GM21619 (cell line): ENCODE data around the gene ALDOC.

Experiments
- ATAC-seq: cut with Tn5 transposase; IDR thresholded peaks from one replicate; pipeline ENCODE4 v1.9.1; 2021; ENCODE audit not compliant: unreplicated experiment

The ALDOC gene

DNA sequence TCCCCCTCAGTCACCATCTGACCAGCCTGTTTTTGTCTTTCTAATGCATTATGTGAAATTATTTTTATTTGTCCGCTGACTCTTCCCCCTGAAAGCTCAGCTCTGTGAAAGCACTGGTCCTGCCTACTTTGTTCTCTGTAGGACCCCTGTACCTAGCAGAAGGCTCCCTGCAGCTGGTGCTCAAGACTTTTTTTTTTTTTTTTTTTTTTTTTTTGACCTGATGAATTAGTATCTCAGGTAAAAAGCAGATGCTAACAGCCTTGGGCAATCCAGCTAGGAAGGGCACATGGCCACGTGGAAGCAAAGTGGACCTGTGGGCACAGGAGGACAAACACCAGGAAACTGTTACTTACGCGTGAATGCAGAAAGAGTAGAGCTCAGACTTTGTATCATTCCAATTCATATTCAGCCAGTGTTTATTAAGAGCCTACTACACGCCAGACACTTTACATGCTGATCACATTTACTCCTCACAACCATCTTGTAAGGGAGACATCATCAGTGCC lies 23.6 kb downstream of the ALDOC start:
- ATAC-seq: no peak

DNA sequence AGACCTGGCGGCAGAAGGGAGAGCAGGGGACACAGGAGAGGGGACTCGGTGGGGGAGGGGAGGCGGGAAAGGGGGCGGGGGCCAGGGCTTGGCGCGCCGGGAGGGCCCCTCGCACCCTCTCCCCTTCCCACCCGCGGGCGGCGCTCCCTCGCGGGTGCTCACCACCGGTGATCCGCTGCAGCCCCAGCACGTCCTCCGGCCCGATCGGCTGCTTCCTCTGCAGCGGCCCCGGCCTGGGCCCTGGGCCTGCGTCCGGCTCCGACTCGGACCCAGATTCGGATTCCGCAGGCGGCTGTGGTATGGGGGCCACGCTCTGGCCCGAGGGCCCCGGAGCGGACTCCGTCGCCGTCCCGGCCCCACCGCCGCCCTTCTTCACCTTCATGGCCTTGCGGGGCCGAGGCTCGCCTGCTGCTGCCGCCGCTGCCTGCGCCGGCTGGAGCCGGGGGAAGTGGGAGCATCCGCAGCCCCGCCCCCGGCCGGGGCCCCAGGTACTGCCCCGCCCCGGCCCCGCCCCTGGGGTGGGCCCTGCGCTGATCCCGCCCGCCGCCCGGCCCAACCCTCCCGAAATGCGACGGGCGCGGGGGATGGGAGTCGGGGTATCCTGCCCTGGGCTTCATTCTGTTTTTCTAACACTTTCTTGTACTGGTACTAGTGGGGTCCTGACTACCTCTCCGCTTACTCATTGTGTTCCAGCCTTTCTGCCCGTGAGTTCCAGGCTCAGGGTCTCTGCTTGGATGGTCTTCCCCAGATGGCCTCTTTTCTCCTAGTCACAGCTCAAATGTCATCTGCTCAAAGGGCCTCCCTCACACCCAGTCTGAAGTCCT lies 24.3 kb downstream of the ALDOC start, which contains the start of gene UNC119:
Gene UNC119 (minus strand): TSS at position 449 of the 824 bp plus-strand sequence. CDS start 67 bp downstream, at position 382.
- ATAC-seq: peak; percentile 38

DNA sequence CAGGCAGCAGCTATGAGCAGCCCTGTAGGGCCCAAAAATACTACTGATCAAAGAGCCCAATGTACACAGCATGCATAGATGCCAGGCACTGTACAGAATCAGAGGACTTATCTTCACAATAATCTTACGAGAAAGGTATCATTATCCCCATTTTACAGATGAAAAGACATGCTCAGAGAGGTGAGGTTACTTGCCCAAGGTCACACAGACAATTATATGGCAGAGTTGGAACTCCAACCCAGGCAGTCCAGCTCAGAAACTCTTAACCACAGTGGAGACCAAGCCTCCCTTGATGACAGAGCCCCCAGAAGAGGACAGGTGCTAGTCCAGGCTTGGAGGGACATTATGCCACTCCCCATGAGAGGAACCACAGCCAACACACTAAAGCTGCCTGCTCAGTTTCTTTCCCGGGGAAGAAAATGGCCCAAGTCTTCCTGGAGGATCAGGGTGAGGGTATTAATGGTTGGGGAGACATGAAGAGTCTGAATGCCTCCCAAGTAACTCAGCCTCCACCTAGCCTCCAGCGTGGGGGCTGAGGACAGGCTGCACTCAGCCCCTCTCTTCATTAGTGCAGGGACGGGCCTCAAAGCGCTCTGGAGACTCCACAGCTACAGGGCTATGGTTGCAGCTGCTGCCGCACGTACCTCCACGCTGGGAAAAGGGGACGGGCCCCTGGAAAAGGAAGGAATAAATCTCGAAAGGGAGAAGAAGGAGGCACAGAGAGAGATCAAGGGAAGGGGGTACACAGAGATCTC lies 25.1 kb downstream of the ALDOC start:
- no peak for ATAC-seq

DNA sequence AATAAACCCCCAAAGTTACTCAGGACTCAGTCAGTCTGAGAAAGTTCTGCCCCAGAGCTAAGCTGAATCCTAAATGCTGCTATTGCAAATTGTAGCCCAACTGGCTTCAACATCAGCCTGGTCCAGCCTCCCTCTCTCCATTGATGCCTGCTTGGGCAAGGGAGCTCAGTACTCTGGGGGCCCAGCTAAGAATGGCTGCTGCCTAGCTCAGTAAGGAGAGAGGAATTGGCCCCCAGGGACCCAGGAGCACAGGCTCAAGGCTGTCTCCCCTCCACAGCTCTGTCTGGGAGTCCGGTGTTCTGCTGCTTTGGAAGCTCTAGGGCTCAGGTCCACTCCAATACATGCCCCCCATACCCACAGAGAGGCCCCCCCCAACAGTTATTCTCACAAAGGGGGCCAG lies 25.8 kb downstream of the ALDOC start:
- ATAC-seq: no peak

GRCh38 chr17:28549236-28550132 lies 27.2 kb downstream of the ALDOC start:
- peak; percentile 48 for ATAC-seq

- no peak for ATAC-seq
These were observed 28.1 kb downstream of the ALDOC start for GRCh38 chr17:28548417-28549130.

DNA sequence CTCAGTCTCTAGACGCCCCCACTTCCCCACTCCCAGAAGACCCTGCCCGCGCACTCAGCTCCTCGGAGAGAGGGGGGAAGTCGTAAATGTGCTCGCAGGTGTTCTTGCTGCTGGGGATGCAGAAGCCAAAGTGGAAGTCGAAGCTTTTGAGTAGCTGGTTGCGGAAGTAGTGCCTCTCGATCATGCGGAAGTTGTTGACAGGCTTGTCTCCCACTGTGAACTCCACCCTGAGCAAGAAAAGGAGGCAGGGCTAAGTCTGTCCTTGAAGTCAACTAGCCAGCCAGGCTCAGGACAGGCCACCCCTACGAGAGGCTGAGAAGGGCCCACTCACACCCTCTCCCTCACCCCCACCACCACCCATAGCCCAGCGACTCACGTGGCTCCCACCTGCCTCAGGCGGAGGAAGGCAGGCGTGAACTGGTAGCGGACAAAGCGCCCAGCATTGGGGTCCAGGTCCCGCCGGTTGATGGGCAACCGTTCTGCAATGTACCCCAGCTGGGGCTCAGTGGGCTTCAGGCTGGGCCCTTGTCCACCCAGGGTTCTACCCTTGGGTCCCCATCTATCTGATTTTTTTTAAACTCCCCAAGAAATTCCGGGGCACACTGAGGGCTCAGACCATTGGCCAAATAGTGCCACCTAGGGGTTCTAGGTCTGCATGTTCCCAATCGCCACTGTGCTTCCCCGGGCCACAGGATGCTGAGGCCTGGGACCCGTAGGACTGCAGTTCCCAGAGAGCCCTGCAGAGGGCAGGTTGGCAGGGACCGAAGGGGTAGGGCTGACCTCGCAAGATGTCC lies 28.9 kb downstream of the ALDOC start:
- no peak for ATAC-seq

DNA sequence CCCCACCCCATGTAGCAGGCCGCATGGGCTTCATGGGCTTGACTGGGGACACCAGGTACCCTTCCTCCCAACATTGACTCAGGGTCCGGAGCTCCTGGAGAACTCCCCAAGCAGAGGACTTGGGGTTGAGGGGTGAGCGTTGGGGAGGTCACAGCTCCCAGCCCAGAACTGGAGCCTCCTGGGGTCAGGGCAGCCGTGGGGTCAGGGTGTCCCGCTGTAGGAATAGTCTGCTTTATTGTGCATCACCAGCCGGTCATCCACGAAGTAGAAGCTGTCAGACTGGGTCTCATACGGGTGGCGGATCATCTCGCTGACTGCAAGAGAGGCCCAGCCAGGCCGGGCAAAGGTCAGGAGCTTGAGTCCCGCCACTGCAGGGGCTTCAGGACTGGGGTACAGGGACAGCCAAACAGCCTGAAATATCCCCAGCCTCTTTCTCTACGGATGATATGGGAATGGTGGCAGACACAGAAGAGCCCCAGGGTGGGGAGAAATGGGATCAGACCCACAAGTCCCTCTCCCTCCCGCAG lies 29.5 kb downstream of the ALDOC start:
- ATAC-seq: no peak

DNA sequence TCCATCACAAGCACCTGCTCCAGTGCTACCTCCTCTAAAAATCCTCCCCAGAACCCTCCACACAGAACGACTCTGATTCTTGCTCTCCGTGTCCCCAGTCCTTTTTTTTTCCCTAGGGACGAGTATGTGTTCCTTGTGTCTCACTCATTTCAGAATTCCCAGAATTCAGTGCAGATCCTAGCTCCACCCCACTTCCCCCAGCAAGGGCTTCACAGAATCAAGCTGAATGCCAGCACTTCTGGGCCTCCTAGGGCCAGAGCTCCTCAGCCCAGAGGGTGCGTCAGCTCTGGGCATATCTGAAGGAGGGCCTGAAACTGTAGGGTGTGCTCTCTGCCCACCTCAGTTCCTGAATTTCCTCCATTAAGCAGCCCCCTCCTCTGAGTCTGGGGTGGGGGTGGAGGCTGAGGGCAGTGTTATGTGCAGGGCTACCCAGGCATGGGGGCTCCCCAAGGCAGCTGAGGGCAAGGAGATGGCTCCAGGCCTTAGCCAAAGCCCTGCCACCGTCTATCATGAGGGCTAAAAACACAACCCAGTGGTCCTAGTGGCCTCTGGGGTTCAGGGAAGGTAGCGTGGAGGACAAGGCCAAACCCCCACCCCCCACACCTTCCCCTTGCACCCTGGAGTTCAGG lies 30.8 kb downstream of the ALDOC start:
- ATAC-seq: no peak

DNA sequence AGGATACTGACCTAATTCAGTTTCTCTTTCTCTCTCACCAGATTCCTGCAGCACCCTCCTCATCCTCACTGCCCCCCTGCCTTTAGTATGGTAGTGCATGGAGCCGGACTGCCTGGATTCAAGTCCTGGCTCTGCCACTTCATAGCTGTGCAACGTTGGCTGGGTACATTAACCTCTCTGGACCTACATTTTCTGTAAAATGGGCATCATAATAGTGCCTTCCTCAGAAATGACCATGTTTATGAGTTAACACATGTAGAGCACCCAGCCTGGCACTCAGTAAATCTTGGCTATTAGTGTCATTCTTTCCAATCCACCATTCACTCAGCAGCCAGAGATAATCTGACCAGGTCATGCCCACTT lies 31.6 kb downstream of the ALDOC start:
- ATAC-seq: no peak

GRCh38 chr17:28544402-28545140 lies 32.1 kb downstream of the ALDOC start:
- ATAC-seq: no peak

DNA sequence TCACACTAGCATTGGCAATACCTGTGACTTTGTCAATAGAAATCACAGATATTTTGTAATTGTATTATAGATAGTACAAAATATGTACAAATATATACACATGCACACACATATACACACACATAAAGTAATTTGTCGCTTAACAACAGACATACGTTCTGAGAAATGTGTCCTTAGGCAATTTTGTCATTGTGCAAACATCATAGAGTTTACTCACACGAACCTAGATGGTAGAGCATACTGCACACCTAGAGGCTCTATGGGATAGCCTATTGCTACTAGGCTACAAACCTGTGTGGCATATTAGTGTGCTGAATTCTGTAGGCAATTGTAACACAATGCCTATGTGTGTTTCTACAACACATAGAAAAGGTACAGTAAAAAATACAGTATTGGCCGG lies 35.3 kb downstream of the ALDOC start:
- no peak for ATAC-seq

DNA sequence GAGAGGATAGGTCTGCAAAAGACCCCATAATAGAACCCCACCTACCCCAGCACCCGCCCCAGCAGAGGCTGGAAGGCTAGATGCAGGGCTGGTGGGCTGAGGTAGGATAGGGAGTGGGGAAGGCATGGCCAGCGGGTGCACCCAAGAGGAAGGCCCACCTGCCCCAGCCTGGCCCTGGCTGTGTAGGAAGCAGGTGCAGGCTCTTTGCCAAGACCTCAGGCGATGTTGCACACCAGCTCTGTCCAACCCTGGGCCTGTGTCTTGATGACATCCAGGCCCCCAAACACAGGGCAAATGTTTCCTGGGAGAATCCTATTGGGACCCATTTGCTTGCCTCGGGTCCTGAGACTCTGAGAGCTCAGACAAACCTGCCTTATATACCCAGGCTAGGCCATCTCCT lies 36.5 kb downstream of the ALDOC start:
- no peak for ATAC-seq

GRCh38 chr17:28538296-28538895 lies 38.3 kb downstream of the ALDOC start:
- ATAC-seq: no peak

GRCh38 chr17:28537219-28537610 lies 39.5 kb downstream of the ALDOC start:
- ATAC-seq: no peak

DNA sequence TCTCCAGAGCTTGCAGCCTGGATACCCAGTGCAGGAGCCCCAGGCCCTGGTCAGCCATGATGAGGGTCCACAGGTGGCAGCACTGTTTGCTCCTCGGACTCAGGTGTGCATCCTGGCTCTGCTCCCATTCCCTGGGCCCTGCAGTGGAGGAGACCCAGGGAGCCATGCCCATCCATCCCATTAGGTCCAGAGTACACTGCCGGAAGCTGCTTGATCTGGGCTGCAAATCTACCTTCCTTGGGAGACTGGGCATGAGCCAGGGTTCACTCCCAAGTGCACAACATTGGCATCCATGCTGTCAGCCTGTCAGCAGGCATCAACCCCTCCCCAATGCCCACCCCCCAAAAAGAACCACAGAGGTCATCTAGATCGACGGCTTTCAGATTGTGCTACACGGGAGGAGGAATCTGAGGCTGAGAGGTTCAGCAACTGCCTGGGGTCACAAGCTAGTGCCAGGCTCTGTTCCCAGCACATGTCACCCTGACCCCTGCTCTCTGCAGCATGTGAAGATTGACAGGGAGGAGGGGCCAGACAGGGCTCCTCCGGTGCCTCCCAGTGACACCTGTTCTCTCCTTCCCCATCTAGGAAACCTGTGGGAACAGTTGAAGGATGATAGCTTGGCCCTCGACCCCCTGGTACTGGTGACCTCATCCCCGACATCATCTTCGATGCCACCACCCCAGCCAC lies 40.0 kb downstream of the ALDOC start:
- ATAC-seq: no peak

DNA sequence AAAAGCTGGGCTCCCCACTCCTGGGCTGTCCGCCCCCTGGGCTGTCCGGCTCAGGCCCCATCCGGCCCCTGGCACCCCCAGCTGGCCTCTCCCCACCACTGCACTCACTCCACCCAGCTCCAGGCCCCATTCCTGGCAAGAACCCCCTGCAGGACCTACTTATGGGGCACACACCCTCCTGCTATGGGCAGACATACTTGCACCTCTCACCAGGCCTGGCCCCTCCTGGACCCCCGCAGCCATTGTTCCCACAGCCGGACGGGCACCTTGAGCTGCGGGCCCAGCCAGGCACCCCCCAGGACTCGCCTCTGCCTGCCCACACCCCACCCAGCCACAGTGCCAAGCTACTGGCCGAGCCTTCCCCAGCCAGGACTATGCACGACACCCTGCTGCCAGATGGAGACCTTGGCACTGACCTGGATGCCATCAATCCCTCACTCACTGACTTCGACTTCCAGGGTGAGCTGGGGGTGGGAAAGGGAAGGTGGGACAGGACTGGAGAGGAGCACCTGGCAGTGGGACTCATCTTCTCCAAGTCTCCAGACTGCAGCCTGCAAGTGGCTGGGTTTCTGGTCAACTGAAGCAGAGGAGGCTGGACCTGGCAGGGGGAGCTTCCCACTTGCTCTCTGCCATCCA lies 41.8 kb downstream of the ALDOC start:
- ATAC-seq: no peak
